ENCODE results near the gene KIF16B. TPM values are rescaled to one million over a fixed set of nuclear protein-coding genes. Genes with fewer than 3 reads are reported as not detected.
"Not testable (repeated sequence)": the region's sequence is repeated elsewhere in the genome, so short reads cannot be mapped to it uniquely, and the experiment has no call there.

The KIF16B gene
- total RNA-seq, 1 donor from 2014 or later, result 8.1 TPM

- H3K27ac Mint-ChIP-seq, result no peak overlapping the region
These were observed 315.3 kb downstream of the KIF16B start for GRCh38 chr20:16257813-16258430.

GRCh38 chr20:16257021-16257420 lies 316.2 kb downstream of the KIF16B start:
- H3K9me3 Mint-ChIP-seq, result no peaks in the 10 kb centered on the region
- H3K27me3 Mint-ChIP-seq, result no peaks in the 10 kb centered on the region
- no peak for DNase-seq
- no peaks in the 10 kb centered on the region for H3K36me3 Mint-ChIP-seq (ENCODE audit: low read depth)
- H3K27ac Mint-ChIP-seq, result no peak overlapping the region
- intact Hi-C loops (cut with micrococcal nuclease), result no loop called here
- H3K4me3 Mint-ChIP-seq, result no peak overlapping the region
- no peaks in the 10 kb centered on the region for H3K4me1 Mint-ChIP-seq

More at GRCh38 chr20:16257813-16258430, 315.3 kb downstream of the KIF16B start:
- no peaks in the 10 kb centered on the region for H3K27me3 Mint-ChIP-seq
- no peak overlapping the region for H3K4me3 Mint-ChIP-seq
- no peaks in the 10 kb centered on the region for H3K4me1 Mint-ChIP-seq
- H3K36me3 Mint-ChIP-seq (ENCODE audit: low read depth), result no peaks in the 10 kb centered on the region
- DNase-seq, result no peak
- intact Hi-C loops (cut with micrococcal nuclease), result no loop called here
- no peaks in the 10 kb centered on the region for H3K9me3 Mint-ChIP-seq

GRCh38 chr20:16246870-16247269 lies 326.4 kb downstream of the KIF16B start:
- no peaks in the 10 kb centered on the region for H3K36me3 Mint-ChIP-seq (ENCODE audit: low read depth)
- H3K27ac Mint-ChIP-seq, result no peak overlapping the region
- no peaks in the 10 kb centered on the region for H3K4me1 Mint-ChIP-seq
- H3K4me3 Mint-ChIP-seq, result no peak overlapping the region
- no peaks in the 10 kb centered on the region for H3K27me3 Mint-ChIP-seq
- intact Hi-C loops (cut with micrococcal nuclease), result no loop called here
- no peak for DNase-seq
- no peaks in the 10 kb centered on the region for H3K9me3 Mint-ChIP-seq

- no peak for DNase-seq
- no peaks in the 10 kb centered on the region for H3K27me3 Mint-ChIP-seq
- intact Hi-C loops (cut with micrococcal nuclease), result no loop called here
- no peak overlapping the region for H3K27ac Mint-ChIP-seq
- no peak overlapping the region for H3K4me3 Mint-ChIP-seq
- no peaks in the 10 kb centered on the region for H3K36me3 Mint-ChIP-seq (ENCODE audit: low read depth)
- H3K4me1 Mint-ChIP-seq, result no peaks in the 10 kb centered on the region
- no peaks in the 10 kb centered on the region for H3K9me3 Mint-ChIP-seq
These were observed 327.0 kb downstream of the KIF16B start for GRCh38 chr20:16246291-16246690.

GRCh38 chr20:16245879-16246278 lies 327.4 kb downstream of the KIF16B start:
- Mint-ChIP-seq H3K36me3 (ENCODE audit: low read depth) (no peaks in the 10 kb centered on the region), H3K9me3 (no peaks in the 10 kb centered on the region), H3K27ac (no peak overlapping the region), H3K4me3 (no peak overlapping the region), H3K27me3 (no peaks in the 10 kb centered on the region), H3K4me1 (no peaks in the 10 kb centered on the region)
- intact Hi-C loops (cut with micrococcal nuclease), result no loop called here
- no peak for DNase-seq

- no peaks in the 10 kb centered on the region for H3K9me3 Mint-ChIP-seq
- DNase-seq, result no peak
- no peak overlapping the region for H3K4me3 Mint-ChIP-seq
- no peak overlapping the region for H3K27ac Mint-ChIP-seq
- no peaks in the 10 kb centered on the region for H3K36me3 Mint-ChIP-seq (ENCODE audit: low read depth)
- H3K27me3 Mint-ChIP-seq, result no peaks in the 10 kb centered on the region
- no peaks in the 10 kb centered on the region for H3K4me1 Mint-ChIP-seq
- intact Hi-C loops (cut with micrococcal nuclease), result no loop called here
These were observed 328.4 kb downstream of the KIF16B start for GRCh38 chr20:16244892-16245291.

- H3K4me3 Mint-ChIP-seq, result no peak overlapping the region
- intact Hi-C loops (cut with micrococcal nuclease), result no loop called here
- no peak for DNase-seq
- H3K4me1 Mint-ChIP-seq, result no peaks in the 10 kb centered on the region
- no peaks in the 10 kb centered on the region for H3K27me3 Mint-ChIP-seq
- no peak overlapping the region for H3K27ac Mint-ChIP-seq
- H3K9me3 Mint-ChIP-seq, result no peaks in the 10 kb centered on the region
- H3K36me3 Mint-ChIP-seq (ENCODE audit: low read depth), result no peaks in the 10 kb centered on the region
These were observed 329.8 kb downstream of the KIF16B start for GRCh38 chr20:16243470-16243869.

GRCh38 chr20:16241911-16242310 lies 331.3 kb downstream of the KIF16B start:
- H3K36me3 Mint-ChIP-seq (ENCODE audit: low read depth), result no peaks in the 10 kb centered on the region
- no peaks in the 10 kb centered on the region for H3K9me3 Mint-ChIP-seq
- intact Hi-C loops (cut with micrococcal nuclease), result no loop called here
- no peaks in the 10 kb centered on the region for H3K27me3 Mint-ChIP-seq
- H3K4me3 Mint-ChIP-seq, result no peak overlapping the region
- no peak for DNase-seq
- no peak overlapping the region for H3K27ac Mint-ChIP-seq
- no peaks in the 10 kb centered on the region for H3K4me1 Mint-ChIP-seq

GRCh38 chr20:16240355-16240754 lies 332.9 kb downstream of the KIF16B start:
- H3K36me3 Mint-ChIP-seq (ENCODE audit: low read depth), result no peaks in the 10 kb centered on the region
- no peak overlapping the region for H3K4me3 Mint-ChIP-seq
- no peak overlapping the region for H3K27ac Mint-ChIP-seq
- H3K9me3 Mint-ChIP-seq, result no peaks in the 10 kb centered on the region
- no peaks in the 10 kb centered on the region for H3K4me1 Mint-ChIP-seq
- DNase-seq, result no peak
- intact Hi-C loops (cut with micrococcal nuclease), result no loop called here
- H3K27me3 Mint-ChIP-seq, result no peaks in the 10 kb centered on the region

- no peaks in the 10 kb centered on the region for H3K27me3 Mint-ChIP-seq
- H3K9me3 Mint-ChIP-seq, result no peaks in the 10 kb centered on the region
- no peaks in the 10 kb centered on the region for H3K36me3 Mint-ChIP-seq (ENCODE audit: low read depth)
- H3K4me1 Mint-ChIP-seq, result no peaks in the 10 kb centered on the region
- intact Hi-C loops (cut with micrococcal nuclease), result no loop called here
- H3K27ac Mint-ChIP-seq, result no peak overlapping the region
- no peak overlapping the region for H3K4me3 Mint-ChIP-seq
- no peak for DNase-seq
These were observed 336.5 kb downstream of the KIF16B start for GRCh38 chr20:16236589-16237241.

- Mint-ChIP-seq H3K27ac (no peak overlapping the region), H3K4me3 (no peak overlapping the region), H3K36me3 (ENCODE audit: low read depth) (no peaks in the 10 kb centered on the region), H3K27me3 (no peaks in the 10 kb centered on the region), H3K4me1 (no peaks in the 10 kb centered on the region), H3K9me3 (no peaks in the 10 kb centered on the region)
- intact Hi-C loops (cut with micrococcal nuclease), result no loop called here
- DNase-seq, result no peak
These were observed 342.8 kb downstream of the KIF16B start for GRCh38 chr20:16230402-16230801.

GRCh38 chr20:16229813-16230212 lies 343.4 kb downstream of the KIF16B start:
- Mint-ChIP-seq H3K4me1 (no peaks in the 10 kb centered on the region), H3K4me3 (no peak overlapping the region), H3K36me3 (ENCODE audit: low read depth) (no peaks in the 10 kb centered on the region), H3K27ac (no peak overlapping the region), H3K27me3 (no peaks in the 10 kb centered on the region), H3K9me3 (no peaks in the 10 kb centered on the region)
- DNase-seq, result no peak
- intact Hi-C loops (cut with micrococcal nuclease), result no loop called here

GRCh38 chr20:16228722-16229121 lies 344.5 kb downstream of the KIF16B start:
- Mint-ChIP-seq H3K27ac (no peak overlapping the region), H3K9me3 (no peaks in the 10 kb centered on the region), H3K4me1 (no peaks in the 10 kb centered on the region), H3K4me3 (no peak overlapping the region), H3K36me3 (ENCODE audit: low read depth) (no peaks in the 10 kb centered on the region), H3K27me3 (no peaks in the 10 kb centered on the region)
- intact Hi-C loops (cut with micrococcal nuclease), result no loop called here
- no peak for DNase-seq

GRCh38 chr20:16226961-16227360 lies 346.3 kb downstream of the KIF16B start:
- H3K4me3 Mint-ChIP-seq, result not testable (repeated sequence)

GRCh38 chr20:16224836-16225235 lies 348.4 kb downstream of the KIF16B start:
- intact Hi-C loops (cut with micrococcal nuclease), result no loop called here
- Mint-ChIP-seq H3K36me3 (ENCODE audit: low read depth) (no peaks in the 10 kb centered on the region), H3K9me3 (no peaks in the 10 kb centered on the region), H3K27me3 (no peaks in the 10 kb centered on the region), H3K4me3 (no peak overlapping the region), H3K4me1 (no peaks in the 10 kb centered on the region), H3K27ac (no peak overlapping the region)
- DNase-seq, result no peak

More at GRCh38 chr20:16226961-16227360, 346.3 kb downstream of the KIF16B start:
- H3K9me3 Mint-ChIP-seq; DNase-seq; H3K36me3 Mint-ChIP-seq (ENCODE audit: low read depth); H3K27me3 Mint-ChIP-seq; intact Hi-C loops (cut with micrococcal nuclease); H3K27ac Mint-ChIP-seq; H3K4me1 Mint-ChIP-seq: not testable (repeated sequence)
